ENCODE measurements around the gene PLP1. TPM values are rescaled to one million over a fixed set of nuclear protein-coding genes. Genes with fewer than 3 reads are reported as not detected.

PLP1 gene
- total RNA-seq, 1 experiment from 2014 or later: 29.2 TPM

DNA sequence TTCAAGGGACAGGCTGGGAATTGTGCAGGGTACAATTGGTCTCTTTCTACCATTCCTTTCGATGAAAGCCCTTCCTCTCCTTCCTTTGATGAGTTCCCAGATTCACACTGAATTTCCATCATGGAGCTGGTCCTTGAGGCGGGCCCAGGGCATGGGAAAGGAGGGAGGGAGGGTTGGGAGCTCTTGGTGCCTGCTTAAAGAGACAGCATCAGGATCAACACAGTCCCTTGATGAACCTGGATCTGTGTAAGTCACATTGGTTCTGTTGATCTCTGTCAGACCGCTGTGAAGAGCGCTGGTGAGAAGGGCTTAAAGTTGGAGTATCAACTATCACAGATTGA lies 4.4 kb downstream of the PLP1 start:
- DNase-seq (ENCODE audit: low spot score) (no peak), ATAC-seq (no peak)
- Mint-ChIP-seq H3K9me3 (no peaks in the 10 kb centered on the region), H3K4me3 (no peak overlapping the region), H3K27me3 (ENCODE audit: low read depth) (no peaks in the 10 kb centered on the region), H3K27ac (no peak overlapping the region), H3K36me3 (peaks cover 22% of the 10 kb centered on the region; the same call in 1 of the 2 replicates), H3K4me1 (peaks cover 11% of the 10 kb centered on the region)
- no peak for TF ChIP-seq FOXP1 (CRISPR knock-in tag; IDR thresholded peaks at IDR 0.05; ENCODE audit: borderline replicate concordance)
- CTCF ChIA-PET: no interaction called here
- POLR2A ChIA-PET: no interaction called here

DNA sequence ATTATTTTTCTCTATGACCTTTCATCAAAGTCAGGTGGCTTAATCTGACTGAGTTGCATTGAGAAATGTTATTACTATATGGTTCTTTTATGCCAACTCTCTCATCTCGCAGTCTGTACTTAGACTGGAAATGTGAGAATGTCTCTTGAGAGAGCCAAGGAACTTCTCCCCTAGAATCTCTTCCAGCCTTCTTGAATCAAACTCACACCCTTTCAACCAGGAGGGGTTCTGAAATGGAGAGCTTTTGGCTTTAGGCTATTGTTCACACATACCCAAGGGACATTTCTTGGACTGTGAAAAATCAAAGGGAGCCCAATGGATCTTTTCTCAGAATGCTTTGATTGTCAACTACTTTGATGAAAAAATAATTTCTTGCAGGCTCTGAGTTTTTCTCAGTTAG lies 5.1 kb downstream of the PLP1 start:
- no peaks in the 10 kb centered on the region for H3K27me3 Mint-ChIP-seq (ENCODE audit: low read depth)
- no peak overlapping the region for H3K4me3 Mint-ChIP-seq
- DNase-seq (ENCODE audit: low spot score): no peak
- POLR2A ChIA-PET: no interaction called here
- no peak overlapping the region for H3K27ac Mint-ChIP-seq
- TF ChIP-seq, protein P1, sequence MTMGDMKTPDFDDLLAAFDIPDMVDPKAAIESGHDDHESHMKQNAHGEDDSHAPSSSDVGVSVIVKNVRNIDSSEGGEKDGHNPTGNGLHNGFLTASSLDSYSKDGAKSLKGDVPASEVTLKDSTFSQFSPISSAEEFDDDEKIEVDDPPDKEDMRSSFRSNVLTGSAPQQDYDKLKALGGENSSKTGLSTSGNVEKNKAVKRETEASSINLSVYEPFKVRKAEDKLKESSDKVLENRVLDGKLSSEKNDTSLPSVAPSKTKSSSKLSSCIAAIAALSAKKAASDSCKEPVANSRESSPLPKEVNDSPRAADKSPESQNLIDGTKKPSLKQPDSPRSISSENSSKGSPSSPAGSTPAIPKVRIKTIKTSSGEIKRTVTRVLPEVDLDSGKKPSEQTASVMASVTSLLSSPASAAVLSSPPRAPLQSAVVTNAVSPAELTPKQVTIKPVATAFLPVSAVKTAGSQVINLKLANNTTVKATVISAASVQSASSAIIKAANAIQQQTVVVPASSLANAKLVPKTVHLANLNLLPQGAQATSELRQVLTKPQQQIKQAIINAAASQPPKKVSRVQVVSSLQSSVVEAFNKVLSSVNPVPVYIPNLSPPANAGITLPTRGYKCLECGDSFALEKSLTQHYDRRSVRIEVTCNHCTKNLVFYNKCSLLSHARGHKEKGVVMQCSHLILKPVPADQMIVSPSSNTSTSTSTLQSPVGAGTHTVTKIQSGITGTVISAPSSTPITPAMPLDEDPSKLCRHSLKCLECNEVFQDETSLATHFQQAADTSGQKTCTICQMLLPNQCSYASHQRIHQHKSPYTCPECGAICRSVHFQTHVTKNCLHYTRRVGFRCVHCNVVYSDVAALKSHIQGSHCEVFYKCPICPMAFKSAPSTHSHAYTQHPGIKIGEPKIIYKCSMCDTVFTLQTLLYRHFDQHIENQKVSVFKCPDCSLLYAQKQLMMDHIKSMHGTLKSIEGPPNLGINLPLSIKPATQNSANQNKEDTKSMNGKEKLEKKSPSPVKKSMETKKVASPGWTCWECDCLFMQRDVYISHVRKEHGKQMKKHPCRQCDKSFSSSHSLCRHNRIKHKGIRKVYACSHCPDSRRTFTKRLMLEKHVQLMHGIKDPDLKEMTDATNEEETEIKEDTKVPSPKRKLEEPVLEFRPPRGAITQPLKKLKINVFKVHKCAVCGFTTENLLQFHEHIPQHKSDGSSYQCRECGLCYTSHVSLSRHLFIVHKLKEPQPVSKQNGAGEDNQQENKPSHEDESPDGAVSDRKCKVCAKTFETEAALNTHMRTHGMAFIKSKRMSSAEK (CRISPR knock-in tag; IDR thresholded peaks at IDR 0.05; ENCODE audit: borderline replicate concordance): no peak
- TF ChIP-seq ATF1 (CRISPR knock-in tag; IDR thresholded peaks at IDR 0.05): no peak
- TF ChIP-seq ETV6 (CRISPR knock-in tag; IDR thresholded peaks at IDR 0.05): no peak
- TF ChIP-seq, protein P2, sequence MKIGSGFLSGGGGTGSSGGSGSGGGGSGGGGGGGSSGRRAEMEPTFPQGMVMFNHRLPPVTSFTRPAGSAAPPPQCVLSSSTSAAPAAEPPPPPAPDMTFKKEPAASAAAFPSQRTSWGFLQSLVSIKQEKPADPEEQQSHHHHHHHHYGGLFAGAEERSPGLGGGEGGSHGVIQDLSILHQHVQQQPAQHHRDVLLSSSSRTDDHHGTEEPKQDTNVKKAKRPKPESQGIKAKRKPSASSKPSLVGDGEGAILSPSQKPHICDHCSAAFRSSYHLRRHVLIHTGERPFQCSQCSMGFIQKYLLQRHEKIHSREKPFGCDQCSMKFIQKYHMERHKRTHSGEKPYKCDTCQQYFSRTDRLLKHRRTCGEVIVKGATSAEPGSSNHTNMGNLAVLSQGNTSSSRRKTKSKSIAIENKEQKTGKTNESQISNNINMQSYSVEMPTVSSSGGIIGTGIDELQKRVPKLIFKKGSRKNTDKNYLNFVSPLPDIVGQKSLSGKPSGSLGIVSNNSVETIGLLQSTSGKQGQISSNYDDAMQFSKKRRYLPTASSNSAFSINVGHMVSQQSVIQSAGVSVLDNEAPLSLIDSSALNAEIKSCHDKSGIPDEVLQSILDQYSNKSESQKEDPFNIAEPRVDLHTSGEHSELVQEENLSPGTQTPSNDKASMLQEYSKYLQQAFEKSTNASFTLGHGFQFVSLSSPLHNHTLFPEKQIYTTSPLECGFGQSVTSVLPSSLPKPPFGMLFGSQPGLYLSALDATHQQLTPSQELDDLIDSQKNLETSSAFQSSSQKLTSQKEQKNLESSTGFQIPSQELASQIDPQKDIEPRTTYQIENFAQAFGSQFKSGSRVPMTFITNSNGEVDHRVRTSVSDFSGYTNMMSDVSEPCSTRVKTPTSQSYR (CRISPR knock-in tag; IDR thresholded peaks at IDR 0.05): no peak
- TF ChIP-seq SMAD3 (CRISPR knock-in tag; IDR thresholded peaks at IDR 0.05; ENCODE audit: borderline replicate concordance): no peak
- no peak for ATAC-seq
- peaks cover 6% of the 10 kb centered on the region for H3K4me1 Mint-ChIP-seq
- no peaks in the 10 kb centered on the region for H3K9me3 Mint-ChIP-seq
- peaks cover 26% of the 10 kb centered on the region; the same call in 1 of the 2 replicates for H3K36me3 Mint-ChIP-seq
- CTCF ChIA-PET: no interaction called here

DNA sequence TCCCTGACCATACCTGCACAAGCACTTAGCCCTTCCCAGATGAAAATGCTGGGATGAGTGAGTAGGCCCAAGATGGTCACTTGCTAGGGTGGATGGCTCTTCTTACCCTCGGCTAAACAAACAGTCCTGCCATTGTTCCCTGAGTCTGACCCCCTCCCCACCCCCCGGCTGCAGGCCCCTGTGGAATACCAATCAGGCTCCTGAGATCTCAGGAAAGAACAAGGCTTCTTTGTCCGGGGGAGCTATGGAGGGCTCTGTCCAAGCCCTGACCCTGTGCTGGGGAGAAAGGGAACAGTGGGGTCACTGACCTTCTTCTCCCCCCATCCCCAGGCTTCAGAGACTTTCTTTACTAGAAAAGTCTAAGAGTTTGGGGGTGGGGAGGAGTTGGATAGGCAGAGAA lies 6.0 kb downstream of the PLP1 start:
- ATAC-seq (no peak), DNase-seq (ENCODE audit: low spot score) (no peak)
- ChIA-PET POLR2A (no interaction called here), CTCF (no interaction called here)
- no peak overlapping the region for H3K4me3 Mint-ChIP-seq
- H3K27me3 Mint-ChIP-seq (ENCODE audit: low read depth): no peaks in the 10 kb centered on the region
- no peaks in the 10 kb centered on the region for H3K9me3 Mint-ChIP-seq
- peaks cover 27% of the 10 kb centered on the region for H3K36me3 Mint-ChIP-seq
- H3K4me1 Mint-ChIP-seq: no peaks in the 10 kb centered on the region
- no peak overlapping the region for H3K27ac Mint-ChIP-seq
- TF ChIP-seq NR2C2 (CRISPR knock-in tag; IDR thresholded peaks at IDR 0.05): no peak
- TF ChIP-seq, protein P3, sequence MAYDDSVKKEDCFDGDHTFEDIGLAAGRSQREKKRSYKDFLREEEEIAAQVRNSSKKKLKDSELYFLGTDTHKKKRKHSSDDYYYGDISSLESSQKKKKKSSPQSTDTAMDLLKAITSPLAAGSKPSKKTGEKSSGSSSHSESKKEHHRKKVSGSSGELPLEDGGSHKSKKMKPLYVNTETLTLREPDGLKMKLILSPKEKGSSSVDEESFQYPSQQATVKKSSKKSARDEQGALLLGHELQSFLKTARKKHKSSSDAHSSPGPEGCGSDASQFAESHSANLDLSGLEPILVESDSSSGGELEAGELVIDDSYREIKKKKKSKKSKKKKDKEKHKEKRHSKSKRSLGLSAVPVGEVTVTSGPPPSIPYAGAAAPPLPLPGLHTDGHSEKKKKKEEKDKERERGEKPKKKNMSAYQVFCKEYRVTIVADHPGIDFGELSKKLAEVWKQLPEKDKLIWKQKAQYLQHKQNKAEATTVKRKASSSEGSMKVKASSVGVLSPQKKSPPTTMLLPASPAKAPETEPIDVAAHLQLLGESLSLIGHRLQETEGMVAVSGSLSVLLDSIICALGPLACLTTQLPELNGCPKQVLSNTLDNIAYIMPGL (CRISPR knock-in tag; IDR thresholded peaks at IDR 0.05): no peak
- no peak for TF ChIP-seq RELA (CRISPR knock-in tag; IDR thresholded peaks at IDR 0.05; ENCODE audit: borderline replicate concordance)
- TF ChIP-seq, protein P1 (CRISPR knock-in tag; IDR thresholded peaks at IDR 0.05; ENCODE audit: borderline replicate concordance): no peak
- TF ChIP-seq JUN (CRISPR knock-in tag; IDR thresholded peaks at IDR 0.05): no peak
- no peak for TF ChIP-seq ATF1 (CRISPR knock-in tag; IDR thresholded peaks at IDR 0.05)
- TF ChIP-seq NFATC4 (CRISPR knock-in tag; IDR thresholded peaks at IDR 0.05): no peak
- TF ChIP-seq HMGA2 (CRISPR knock-in tag; IDR thresholded peaks at IDR 0.05): no peak
- TF ChIP-seq, protein P4, sequence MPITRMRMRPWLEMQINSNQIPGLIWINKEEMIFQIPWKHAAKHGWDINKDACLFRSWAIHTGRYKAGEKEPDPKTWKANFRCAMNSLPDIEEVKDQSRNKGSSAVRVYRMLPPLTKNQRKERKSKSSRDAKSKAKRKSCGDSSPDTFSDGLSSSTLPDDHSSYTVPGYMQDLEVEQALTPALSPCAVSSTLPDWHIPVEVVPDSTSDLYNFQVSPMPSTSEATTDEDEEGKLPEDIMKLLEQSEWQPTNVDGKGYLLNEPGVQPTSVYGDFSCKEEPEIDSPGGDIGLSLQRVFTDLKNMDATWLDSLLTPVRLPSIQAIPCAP (CRISPR knock-in tag; IDR thresholded peaks at IDR 0.05): no peak
- TF ChIP-seq, protein P5, sequence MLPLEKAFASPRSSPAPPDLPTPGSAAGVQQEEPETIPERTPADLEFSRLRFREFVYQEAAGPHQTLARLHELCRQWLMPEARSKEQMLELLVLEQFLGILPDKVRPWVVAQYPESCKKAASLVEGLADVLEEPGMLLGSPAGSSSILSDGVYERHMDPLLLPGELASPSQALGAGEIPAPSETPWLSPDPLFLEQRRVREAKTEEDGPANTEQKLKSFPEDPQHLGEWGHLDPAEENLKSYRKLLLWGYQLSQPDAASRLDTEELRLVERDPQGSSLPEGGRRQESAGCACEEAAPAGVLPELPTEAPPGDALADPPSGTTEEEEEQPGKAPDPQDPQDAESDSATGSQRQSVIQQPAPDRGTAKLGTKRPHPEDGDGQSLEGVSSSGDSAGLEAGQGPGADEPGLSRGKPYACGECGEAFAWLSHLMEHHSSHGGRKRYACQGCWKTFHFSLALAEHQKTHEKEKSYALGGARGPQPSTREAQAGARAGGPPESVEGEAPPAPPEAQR (CRISPR knock-in tag; IDR thresholded peaks at IDR 0.05): no peak
- no peak for TF ChIP-seq SOX15 (CRISPR knock-in tag; IDR thresholded peaks at IDR 0.05)
- TF ChIP-seq NFE2L1 (CRISPR knock-in tag; IDR thresholded peaks at IDR 0.05): no peak
- TF ChIP-seq NR1H2 (CRISPR knock-in tag; IDR thresholded peaks at IDR 0.05): no peak
- TF ChIP-seq ZNF317 (CRISPR knock-in tag; IDR thresholded peaks at IDR 0.05; ENCODE audit: borderline replicate concordance, low read depth): no peak

Measured in WTC11 (cell line).